Measurements from ENCODE around the gene NDRG3.

GRCh38 chr20:36703530-36703929, 42.4 kb downstream of the NDRG3 start:
- TF ChIP-seq CTCF (IDR thresholded peaks at IDR 0.05) (no peak), POLR2A (IDR thresholded peaks at IDR 0.05) (no peak)

All from uterus (tissue), 2 donors.